Measurements from ENCODE around the gene FBXL5. TPM values are rescaled to one million over a fixed set of nuclear protein-coding genes. Genes with fewer than 3 reads are reported as not detected.

The FBXL5 gene
- total and polyA plus RNA-seq, 11 donors: 32.7 to 112 (median 81.5) TPM

- Histone ChIP-seq H3K4me1 (peaks cover 0 to 24% (median 12%) of the 10 kb centered on the region in 12 donors), H3K27me3 (no peaks in the 10 kb centered on the region), H3K9me3 (no peaks in the 10 kb centered on the region), H3K27ac (peak within 1 kb of the TSS in 9 of 12 donors; percentile 23 to 77 (median 42)), H3K4me3 (peak within 1 kb of the TSS; percentile 14 to 77 (median 56)), H3K36me3 (no peaks in the 10 kb centered on the region)
- 2 to 4% (median 3%) methylated on average over 35 to 43 of the region's 43 CpGs for whole genome bisulfite sequencing, 4 donors
- TF ChIP-seq POLR2A (IDR thresholded peaks at IDR 0.05) (no peak), CTCF (IDR thresholded peaks at IDR 0.05) (no peak)
- intact Hi-C loops (cut with DNase I): no loop called here
- DNase-seq (peak; percentile 60 to 88 (median 78)), ATAC-seq (peak; percentile 52 to 86 (median 84))
Measured at GRCh38 chr4:15702941-15703403, 47.8 kb upstream of the FBXL5 start, which contains the start of gene BST1. Gene BST1, plus strand, starts transcription at chr4:15703065. Its CDS starts 80 bp downstream, at chr4:15703145.

- H3K36me3 ChIP-seq: no peaks in the 10 kb centered on the region
- no peaks in the 10 kb centered on the region for H3K27me3 ChIP-seq
- DNase-seq: no peak
- WGBS, 4 donors: 97 to 100% (median 99%) methylated on average over 1 of the region's 1 CpG
- ATAC-seq: no peak
- no peak overlapping the region for H3K4me3 ChIP-seq
- TF ChIP-seq POLR2A (IDR thresholded peaks at IDR 0.05) (no peak), CTCF (IDR thresholded peaks at IDR 0.05) (no peak)
- no peak overlapping the region for H3K27ac ChIP-seq
- intact Hi-C loops (cut with DNase I): no loop called here
- H3K9me3 ChIP-seq: no peaks in the 10 kb centered on the region
- peaks cover 0 to 8% (median 0%) of the 10 kb centered on the region in 12 donors for H3K4me1 ChIP-seq
Measured at GRCh38 chr4:15696866-15697265, 41.7 kb upstream of the FBXL5 start.

- Histone ChIP-seq H3K27me3 (no peaks in the 10 kb centered on the region), H3K27ac (no peak overlapping the region), H3K4me3 (no peak overlapping the region), H3K9me3 (no peaks in the 10 kb centered on the region), H3K36me3 (no peaks in the 10 kb centered on the region), H3K4me1 (peaks cover 0 to 17% (median 0%) of the 10 kb centered on the region in 12 donors)
- 85 to 88% (median 86%) methylated on average over 3 of the region's 3 CpGs for WGBS, 4 donors
- intact Hi-C loops (cut with DNase I): no loop called here
- no peak for ATAC-seq
- no peak for TF ChIP-seq CTCF (IDR thresholded peaks at IDR 0.05)
- TF ChIP-seq POLR2A (IDR thresholded peaks at IDR 0.05): no peak
- DNase-seq: no peak
Measured at GRCh38 chr4:15695729-15696128, 40.6 kb upstream of the FBXL5 start.

- intact Hi-C loops (cut with DNase I): no loop called here
- Histone ChIP-seq H3K27me3 (no peaks in the 10 kb centered on the region), H3K4me1 (peaks cover 0 to 21% (median 0%) of the 10 kb centered on the region in 12 donors), H3K36me3 (no peaks in the 10 kb centered on the region), H3K4me3 (no peak overlapping the region), H3K9me3 (no peaks in the 10 kb centered on the region), H3K27ac (no peak overlapping the region)
- ATAC-seq (no peak), DNase-seq (no peak)
- 89 to 96% (median 91%) methylated on average over 10 of the region's 10 CpGs for WGBS, 4 donors
- TF ChIP-seq CTCF (IDR thresholded peaks at IDR 0.05) (no peak), POLR2A (IDR thresholded peaks at IDR 0.05) (no peak)
Measured at GRCh38 chr4:15695240-15695699, 40.1 kb upstream of the FBXL5 start.
